Stimulated activated CD4-positive, alpha-beta T cell treated with anti-CD3 and anti-CD28 coated beads, TNF-alpha, amount 100 ng/mL, for 24 hours (primary cell): ENCODE measurements around the gene HDHD5.

Source experiments
- DNase-seq, 3 experiments: peaks; one replicate each; pipeline ENCODE4 v3.0.0-alpha.2; 2020; ENCODE audit warnings: low read depth in 3 of 3

HDHD5 gene

DNA sequence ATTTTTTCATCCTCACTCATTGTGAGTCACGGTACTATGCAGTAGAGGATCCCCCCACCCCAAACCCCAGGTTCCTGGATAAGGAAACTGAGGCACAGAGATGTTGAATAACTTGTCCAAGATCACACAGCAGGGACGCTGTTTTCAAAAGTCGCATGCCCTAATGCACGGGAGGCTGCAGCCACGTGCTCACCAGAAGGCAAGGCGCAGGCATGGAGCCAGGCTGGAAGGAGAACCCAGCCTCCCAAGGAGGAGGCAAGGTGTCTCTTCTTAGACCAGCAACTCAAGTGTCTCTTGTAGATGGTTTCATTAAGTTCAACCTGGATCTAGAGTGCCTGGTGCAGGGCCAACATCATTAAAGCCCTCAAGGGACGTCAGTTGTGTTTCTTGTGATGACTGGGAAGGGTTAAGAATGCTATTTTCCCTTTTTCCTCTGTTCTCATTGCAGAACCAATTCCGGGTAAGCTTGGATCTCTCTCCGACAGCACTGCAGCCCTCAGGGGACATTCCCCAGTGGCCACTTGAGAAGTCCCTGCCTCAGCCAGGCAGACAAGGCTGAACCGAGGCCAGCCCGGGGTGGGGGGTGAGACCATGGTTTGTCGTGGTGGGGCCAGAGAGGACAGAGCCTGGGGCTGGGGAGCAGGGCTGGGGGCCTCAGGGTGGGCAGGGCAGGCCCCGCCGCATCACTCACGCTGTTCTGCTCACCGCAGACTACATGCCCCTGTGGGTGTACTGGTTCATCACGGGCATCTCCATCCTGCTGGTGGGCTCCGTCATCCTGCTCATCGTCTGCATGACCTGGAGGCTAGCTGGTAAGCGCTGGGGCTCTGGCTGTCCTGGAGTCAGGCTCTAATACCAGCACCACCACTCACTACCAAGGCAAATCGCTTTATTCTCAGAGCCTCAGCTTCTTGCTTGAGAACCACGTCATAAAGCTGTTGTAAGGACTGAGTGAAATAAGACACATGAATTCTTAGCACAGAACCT, 53.6 kb downstream of the HDHD5 start:
- DNase-seq, result no peak

DNA sequence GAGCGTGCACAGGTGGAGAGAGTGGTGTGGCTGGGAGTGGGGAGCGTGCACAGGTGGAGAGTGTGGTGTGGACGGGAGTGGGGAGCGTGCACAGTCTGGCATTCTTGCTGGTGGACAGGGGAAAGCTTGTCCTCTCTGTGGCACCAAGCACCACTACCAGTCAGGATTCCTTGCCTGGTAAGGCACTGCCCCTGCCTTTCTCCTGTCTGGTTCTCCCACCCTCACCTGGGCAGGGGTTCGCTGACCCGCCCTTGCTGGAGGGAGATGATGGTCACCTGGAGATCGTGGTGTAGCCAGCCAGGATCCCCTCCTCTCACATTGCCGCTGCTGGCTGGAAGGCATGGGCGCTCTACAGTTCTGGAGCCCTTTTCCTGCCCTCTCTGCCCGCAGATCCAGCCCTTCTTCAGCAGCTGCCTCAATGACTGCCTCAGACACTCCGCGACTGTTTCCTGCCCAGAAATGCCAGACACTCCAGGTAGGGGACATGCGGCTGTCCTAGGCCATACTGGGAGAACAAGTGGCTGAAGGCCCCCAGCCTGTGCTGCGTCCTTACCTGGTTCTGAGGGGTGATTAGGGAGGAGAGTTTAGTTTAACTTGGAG, 54.6 kb downstream of the HDHD5 start:
- no peak for DNase-seq

DNA sequence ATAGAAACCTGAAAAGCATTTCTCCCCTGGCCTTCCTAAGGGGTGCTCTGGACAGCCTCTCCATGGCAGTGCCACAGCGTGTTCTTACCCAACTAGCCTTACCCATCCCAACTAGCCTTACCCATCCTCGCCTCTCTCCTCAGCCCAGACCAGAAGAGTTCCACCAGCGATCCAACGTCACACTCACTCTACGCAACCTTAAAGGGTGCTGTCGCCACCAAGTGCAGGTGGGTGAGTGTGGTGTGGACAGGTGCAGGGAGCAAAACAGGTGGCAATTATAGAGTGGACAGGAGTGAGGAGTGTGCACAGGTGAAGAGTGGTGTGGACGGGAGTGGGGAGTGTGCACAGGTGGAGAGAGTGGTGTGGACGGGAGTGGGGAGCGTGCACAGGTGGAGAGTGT, 55.7 kb downstream of the HDHD5 start:
- DNase-seq, result no peak

DNA sequence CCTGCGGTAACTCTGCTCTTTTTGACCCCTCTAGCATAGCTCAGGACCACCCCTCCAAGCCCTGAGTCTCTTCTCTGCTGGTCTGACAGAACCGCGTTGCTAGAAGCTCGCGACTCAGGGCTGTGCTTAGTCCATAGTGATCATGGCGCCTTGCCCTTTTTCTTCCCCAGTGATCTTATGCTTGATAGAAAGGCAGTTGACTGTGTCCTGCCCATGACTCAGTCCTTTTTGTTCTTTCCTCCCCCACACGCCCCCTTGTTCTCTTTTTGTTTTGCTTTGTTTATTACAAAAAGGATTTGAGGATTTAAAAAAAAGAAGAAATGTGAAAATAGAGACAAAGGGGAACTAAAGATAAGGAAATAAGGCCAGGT, 56.8 kb downstream of the HDHD5 start:
- no peak for DNase-seq

DNA sequence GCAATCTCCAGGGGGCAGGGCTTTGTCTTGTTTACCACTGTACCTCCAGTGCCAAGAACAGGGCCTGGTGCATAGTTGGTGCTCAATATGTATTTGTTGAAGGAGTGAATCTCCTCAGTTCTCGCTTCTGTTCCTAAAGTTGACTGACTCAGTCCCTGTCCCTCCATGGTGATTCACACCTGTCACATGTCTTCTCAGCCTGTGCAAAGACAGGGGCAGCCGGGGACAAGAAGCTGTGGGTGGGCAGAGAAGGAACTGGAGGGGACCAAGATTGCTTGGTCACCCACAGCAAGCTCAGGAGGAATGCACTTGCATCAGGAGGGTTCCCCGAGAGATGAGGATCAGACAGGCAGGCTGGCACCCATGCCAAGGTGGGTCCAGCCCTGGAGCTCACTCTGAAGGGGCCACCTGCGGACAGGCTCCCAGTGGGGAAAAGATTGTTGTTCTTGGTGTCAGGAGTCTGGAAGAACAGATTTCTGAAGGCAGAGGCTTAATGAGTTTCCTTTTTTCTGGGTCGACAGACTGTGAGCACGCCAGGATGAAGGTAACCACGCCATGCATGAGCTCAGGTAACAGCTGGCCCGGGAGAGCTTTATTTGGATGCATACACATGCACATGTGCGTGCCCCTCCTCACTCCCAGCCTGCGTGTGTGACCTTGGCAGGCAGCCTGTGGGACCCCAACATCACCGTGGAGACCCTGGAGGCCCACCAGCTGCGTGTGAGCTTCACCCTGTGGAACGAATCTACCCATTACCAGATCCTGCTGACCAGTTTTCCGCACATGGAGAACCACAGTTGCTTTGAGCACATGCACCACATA, 57.4 kb downstream of the HDHD5 start:
- DNase-seq, result no peak

DNA sequence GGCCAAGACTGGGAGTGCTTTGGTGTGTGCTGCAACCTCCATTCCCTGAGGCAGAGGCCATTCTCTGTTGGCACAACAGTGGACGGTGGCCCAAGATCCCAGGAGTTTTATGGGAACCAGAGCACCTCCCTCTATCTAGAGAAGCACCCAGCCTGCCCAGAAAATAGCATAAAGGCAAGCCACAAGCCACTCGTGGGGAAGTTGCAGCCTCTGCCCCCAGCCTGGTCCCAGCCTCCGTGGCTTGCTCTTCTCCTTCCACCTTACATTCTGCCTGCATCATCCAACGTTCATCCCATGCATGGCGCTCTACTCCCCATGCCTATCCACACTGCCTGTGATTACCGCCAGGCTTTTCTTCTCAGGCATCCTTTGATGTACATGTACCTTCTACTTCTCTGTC, 58.5 kb downstream of the HDHD5 start:
- DNase-seq, result no peak

DNA sequence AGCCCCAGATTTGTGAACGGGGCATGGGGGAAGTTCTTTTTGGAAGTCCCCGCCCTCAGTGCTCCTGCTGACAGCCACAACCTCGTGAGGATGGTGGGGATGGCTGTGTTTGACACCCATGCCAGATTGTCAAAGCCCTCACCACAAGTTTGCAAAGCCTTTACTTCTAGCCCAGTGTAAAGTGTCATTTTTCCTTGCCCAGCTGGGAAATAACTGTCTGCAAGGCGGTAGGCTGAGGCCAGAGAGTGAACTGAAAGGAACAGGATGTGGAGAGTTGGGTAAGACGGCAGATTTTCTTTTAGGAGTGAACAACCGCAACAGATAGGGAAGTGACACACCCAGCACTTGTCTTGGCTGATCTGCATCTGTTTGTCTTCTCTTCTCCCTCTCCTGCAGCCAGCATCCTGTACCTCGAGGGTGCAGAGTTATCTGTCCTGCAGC, 60.7 kb downstream of the HDHD5 start:
- DNase-seq, result no peak

DNA sequence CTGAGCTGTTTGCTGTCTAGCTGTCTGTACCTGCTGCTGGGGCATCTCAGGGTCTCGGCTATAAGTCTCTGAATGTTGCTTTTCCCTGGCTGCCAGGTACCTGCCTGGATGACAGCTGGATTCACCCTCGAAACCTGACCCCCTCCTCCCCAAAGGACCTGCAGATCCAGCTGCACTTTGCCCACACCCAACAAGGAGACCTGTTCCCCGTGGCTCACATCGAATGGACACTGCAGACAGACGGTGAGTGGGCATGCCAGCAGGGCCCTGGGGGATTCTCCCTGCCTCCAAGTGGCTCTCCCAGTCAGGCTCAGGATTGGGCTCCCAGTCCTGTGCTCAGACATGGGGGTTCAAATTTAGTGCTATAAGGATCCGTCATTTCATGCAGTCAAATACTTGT, 61.4 kb downstream of the HDHD5 start:
- no peak for DNase-seq

DNA sequence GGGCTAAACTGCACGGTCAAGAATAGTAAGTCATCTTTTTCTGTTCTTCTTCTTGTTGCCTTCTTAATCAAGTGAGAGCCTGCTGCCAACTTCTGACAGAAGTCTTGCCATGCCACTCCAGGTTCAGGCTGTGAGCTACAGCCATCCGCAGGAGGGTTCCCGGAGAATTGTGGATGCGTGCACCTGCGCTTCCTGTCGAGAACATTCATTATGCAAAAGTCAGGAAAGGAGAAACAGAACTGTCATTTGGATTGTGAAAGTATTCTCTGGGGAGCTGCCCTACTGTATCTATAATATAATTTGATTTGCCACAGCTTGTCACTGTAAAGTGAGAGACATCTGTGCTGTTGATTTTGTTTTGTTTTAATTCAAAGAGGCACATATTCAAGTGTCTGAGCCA, 62.0 kb downstream of the HDHD5 start:
- DNase-seq, result no peak

DNA sequence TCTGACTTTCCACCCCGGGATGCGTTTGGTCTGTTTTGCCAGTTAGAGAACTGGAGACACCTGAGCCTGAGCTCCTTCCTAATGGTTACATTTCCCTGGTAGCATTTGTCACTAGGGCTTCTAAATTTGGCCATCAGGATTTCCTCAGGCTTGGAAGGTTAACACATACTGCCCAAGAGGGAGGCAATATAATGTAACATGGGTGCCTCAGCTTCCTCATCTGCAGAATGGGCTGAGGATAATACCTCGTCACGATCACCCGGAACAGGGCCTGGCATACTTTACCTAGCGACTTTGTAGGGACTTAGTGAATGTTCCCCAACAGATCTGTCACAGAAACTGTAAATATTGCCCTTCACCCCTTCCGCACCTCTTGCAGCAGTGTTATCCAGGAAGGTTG, 63.0 kb downstream of the HDHD5 start:
- DNase-seq, result no peak

DNA sequence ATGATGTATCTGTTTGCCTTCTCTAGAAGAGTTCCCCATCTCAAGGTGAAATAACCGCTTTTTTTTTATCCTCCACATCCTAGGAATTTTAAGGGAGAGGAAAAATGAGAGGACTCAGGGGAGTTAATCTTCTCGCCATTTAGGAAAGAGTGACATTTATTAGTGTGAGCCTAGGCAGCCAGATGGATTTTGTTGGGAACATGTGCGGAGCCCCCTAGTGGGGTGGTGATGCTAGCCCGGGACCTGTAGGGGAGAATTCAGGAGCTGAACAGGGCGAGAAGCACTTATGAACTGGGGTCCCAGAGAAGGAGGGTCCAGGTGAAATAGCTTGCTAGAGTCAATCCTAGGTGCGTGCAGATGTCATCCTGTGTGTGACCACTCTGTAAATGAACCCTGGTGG, 63.5 kb downstream of the HDHD5 start:
- no peak for DNase-seq

DNA sequence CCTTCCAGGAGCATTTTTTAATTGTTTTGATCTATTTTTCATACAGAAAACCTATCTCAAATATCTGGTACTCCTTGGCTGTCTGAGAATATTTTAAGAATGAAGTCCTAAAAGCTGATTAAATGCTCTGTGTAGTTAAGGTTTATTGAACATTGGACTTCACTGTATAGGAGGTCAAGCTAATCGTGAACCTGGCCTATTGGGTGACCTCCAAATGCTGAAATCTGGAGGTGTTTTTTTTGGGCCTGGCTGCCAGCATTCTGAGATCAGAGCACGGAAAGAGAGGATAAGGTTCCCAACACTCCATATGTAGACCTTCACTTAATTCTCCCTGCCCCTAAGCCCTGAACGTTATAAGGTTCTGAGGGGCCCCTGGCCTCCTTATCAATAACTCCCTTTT, 66.0 kb downstream of the HDHD5 start:
- no peak for DNase-seq

DNA sequence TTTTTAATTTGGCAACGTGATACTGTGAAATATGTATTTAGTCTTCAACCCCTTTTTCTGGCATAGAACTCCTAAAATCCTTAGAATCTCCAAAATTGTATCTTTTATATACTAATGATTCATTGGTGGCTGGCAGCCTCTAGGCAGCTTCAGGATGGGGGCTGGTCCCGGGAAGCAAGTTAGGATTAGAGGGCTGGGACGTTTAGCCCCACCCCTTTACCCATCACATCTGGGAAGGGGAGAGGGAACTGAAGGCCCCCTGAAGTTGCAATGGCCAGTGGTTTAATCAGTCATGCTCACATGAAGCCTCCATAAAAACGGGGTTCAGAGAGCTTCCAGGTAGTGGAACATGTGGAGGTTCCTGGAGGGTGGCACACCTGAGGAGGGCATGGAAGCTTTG, 67.2 kb downstream of the HDHD5 start:
- DNase-seq, result no peak

DNA sequence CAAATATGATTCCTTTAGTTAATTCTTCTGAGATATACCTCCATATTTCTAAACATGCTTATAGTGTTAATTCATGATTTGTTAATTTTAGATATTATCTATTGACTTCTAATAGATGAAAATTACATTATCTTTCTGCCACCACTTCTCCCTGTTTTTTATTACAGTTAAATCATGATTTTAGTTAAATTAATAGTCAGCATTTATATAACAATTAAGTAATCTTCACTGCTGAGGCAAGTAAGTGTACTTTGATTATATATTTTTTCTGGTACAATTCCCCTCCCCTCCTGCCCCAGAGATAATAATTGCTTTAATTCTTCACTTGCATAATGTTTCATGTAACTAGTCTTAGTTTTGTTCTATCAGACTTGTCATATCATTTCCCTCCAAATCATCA, 68.5 kb downstream of the HDHD5 start:
- DNase-seq, result no peak
